ENCODE results near the gene CACNA2D3.

The CACNA2D3 gene

DNA sequence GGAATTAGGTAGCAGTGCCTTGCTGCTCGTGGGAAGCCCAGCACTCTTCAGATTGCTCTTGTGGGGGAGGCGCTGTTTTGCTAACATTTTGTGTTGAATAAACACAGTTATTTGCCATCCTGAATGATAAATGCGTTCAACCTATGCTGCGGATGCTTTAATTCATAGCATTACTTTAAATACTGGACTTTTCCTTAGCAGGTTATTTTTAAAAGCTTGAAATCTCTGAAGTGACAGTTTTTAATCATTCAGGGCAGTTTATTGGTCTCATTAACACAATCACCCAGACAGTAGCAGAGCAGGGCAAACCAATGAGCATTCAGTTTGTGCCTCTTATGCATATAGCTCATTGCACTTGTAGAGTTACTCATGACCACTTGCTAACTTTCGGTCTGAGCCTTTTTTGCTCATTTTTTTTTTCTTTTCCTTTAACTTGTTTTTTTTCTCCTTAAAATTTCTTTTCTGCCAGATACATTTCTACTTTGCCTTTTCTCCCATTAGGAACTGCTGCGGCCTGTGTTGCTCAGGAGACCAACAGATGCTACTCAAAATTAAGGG lies 5.2 kb downstream of the CACNA2D3 start:
- DNase-seq: no peak

DNA sequence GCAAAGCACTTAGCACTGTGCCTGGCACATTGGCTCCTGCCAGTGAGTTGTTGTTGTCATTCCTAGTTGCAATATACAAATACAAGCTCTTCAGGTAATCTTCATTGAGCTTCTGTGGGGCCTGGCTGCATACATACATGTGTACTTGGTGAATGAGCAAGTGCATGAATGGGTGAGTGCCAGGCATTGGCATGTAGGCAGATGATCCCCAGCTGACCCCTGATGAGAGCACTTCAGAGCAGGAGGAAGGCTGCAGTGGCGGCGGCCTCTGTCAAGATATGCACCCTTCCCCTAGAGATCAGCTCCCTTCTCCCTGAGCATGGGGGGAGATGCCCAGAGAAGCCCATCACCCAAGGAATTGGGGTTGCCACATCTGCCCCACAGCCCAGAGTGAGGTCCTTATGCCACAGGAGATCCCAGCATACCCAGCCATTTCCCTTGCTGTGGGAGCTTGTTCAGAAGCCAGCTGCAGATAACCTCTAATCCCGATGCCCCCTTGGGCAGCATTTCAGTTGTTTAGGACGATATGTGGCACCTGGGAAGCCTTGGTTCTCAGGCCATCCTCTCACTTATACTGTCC lies 8.8 kb downstream of the CACNA2D3 start:
- DNase-seq: no peak

DNA sequence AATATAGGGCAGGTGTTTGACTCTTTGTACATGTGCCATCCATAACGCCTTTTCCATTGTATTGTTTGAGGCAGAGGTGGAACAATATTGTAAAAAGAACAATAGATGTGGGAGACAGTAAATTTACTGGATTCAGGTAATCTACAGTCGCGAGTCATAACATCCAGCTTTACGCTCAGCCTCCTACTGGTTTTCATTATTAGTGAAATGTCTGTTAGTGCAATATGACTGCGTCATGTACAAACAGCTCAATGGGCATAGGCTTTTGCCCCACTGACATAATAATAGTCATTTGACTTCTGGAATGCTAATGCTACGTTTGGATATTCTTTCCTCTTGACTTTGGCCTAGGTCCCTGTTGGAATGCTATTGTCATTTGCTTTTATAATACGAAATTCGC lies 9.5 kb downstream of the CACNA2D3 start:
- no peak for DNase-seq

DNA sequence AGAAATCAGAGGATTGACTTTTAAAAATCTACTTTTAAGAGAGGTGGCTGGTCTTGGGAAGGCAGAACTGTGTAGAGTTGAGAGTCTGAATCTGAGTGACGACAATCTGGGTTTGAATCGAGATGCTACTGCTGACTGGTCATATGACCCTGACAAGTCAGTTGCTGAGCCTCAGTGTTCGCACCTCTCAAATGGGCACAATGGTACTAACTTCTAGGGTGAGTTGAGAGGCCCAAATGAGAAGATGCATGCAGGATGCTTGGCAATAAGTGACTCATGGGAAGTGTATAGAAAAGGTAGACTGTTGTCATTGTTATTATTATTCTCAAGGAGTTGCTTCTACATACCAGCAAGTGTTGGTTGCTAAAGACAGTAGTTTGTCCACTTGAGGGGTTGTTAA lies 10.3 kb downstream of the CACNA2D3 start:
- no peak for DNase-seq

DNA sequence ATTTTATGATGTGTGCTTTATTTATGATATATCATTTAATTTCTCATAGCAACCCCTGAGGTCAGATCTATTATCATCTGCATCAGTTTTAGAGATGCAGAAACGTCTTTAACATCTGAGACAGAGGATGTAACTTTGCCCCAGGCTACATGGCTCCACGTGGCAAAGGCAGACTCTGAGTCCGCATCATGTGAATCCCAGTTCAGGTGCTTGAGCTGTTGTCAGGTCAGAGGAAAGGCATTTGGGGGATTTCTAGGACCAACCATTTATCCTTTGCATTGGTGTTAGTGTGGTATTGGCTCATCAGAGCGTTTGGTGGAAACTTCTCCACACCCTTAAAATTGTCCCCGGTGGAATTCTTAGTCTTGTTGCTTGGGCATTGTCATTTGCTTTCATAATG lies 10.8 kb downstream of the CACNA2D3 start:
- no peak for DNase-seq

DNA sequence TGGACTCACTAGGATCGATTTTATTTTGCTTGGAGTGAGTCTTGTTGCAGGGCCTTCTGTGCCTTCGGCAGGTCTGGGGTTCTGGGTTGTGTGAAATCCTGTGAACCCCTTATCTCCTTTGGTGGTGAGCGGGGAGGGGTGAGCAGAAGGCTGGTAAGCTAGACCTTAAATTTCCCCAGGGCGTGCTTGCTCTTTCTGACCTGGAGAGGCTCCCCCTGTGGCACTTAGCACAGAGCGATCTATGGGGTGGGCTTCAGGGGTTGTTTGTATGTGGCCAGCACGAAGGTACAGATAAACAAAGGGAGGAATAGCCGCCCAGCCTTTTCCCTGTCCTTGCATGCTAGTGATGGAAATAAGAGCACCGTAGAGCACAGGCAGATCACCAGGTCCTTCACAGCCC lies 11.8 kb downstream of the CACNA2D3 start:
- no peak for DNase-seq

DNA sequence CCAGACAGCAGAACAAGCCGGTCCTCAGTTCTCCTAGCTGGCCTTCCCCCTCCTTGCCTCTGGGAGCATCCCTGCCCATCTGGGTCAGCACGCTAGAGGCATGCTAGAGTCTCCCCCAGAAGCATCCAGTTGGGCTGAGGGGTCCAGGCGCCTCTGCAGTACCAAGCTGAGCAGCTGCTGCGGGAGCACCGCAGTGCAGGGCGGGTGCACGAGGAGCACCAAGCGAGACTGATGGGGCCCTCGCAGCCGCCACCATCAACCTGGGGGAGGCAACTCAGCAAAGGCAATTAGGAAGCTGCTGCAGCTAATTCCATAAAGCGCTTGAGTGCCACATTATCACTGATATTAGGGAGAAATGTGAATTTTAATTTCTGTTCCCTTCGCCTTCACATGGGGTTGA lies 12.4 kb downstream of the CACNA2D3 start:
- no peak for DNase-seq

DNA sequence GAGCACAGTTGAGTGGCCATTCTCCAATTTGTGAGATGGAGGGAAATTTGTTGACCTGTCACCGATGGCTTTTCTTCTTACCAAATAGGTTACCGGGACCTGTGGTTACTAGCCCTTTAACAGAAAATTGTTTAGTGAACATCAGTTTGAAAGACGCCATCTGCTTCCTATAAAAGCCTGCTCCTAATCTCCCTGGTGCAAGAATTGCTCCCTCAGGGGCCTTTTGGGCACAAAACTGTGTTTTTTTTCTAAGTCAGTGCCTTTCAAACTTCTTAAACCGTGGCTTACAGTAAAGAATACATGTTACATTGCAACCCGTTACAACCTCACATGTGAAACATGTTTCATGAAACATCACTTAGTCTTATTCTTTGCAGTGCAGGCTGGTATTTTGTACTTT lies 15.0 kb downstream of the CACNA2D3 start:
- no peak for DNase-seq

DNA sequence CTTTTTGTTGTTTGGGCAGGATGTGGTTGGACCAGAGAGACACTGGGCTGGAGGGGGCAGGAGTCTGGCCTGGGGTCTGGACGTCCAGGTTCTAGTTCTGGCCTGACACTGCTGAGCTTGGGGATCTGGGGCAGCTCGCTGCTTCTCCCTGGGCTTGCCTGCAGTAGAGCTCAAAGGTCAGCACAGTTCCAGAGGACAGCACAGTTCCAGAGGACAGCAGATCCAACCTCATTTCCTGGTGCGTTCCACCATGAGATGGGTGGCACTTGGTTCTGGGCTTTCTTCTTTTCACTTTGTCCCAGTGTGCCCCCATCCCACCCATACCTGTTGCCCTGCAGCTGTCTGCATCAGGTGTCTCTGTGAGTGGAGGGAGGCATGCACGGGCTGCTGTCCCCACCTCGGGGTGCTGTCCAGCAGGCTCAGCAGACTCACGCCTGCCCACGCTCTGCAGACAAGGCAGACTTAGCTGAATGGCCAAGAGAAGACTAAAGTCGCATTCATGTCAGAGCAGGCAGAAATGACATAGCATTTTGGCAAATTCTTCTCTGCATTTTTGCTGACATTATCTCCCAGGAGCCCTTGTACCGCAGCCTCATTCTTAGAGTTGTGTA lies 16.7 kb downstream of the CACNA2D3 start:
- DNase-seq: no peak

DNA sequence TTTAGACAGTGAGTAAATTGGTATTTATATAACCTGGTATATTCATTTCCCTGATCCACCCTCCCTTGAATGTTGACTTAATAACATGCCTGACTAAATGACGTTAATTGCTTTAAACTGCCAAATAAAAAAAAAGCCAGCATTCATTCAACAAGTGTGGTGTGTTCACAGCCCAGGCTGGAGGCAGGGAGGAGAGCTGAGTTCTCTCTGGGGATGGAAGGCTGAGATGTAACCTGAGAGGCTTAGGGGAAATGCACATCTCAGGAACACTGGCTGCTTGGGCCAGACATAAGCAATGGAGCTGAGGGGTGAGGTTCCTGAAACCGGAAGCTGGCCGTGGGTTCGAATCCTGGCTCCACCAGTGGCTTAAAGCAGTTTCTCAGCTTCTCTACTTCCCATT lies 17.3 kb downstream of the CACNA2D3 start:
- DNase-seq: no peak

DNA sequence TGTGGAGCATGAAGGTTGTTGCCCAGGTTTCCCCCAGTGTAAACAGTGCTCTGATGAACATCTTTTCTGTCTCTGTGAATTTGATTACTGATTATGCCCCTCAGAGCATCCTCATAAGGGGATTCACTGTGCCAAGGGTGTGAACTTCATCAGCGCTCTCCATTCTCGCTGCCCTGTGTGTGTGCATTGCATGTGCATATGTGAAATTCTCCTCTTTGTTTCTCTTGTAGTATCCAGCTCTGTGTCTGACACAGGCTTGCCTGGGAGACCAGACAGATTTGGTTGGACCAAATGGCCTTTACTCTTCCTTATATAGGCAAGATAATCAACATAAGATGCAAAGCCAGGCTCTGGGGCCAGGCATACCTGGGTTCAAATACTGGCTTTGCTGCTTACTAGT lies 21.9 kb downstream of the CACNA2D3 start:
- DNase-seq: no peak

DNA sequence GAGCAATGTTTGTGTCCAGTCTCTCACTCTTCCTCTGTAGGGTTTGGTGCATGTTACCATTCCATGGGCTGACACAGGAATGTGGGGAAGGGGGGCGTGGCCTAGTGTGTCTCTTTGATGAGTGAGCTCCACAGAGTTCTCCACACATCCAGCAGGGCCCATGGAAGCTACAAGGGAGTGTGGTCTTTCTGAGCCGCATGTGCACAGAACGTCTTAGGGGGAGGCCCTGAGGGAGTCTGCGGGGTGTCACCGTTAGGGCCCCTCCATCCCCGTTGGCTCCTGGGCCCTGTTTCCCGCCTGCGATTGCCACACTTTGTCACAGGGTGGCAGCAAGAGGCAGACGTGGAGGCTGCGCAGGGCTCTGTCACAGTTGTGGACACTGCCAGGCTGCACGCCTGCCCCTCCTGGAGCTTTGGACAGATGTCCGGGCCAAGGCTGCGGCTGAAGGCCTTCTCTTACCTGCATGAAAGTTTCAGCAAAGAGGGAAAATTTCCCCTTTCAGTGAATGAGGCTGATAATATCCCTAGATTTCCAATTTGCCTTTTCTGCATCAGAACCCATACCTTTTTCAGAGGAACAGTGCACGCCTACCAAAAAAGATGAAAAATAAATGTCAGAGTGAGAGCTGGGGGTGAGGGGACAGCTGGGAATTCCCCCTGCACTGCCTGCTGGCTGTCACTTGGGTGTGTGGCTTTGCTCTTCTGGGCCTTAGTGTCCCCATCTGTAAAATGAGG lies 24.3 kb downstream of the CACNA2D3 start:
- DNase-seq: no peak

DNA sequence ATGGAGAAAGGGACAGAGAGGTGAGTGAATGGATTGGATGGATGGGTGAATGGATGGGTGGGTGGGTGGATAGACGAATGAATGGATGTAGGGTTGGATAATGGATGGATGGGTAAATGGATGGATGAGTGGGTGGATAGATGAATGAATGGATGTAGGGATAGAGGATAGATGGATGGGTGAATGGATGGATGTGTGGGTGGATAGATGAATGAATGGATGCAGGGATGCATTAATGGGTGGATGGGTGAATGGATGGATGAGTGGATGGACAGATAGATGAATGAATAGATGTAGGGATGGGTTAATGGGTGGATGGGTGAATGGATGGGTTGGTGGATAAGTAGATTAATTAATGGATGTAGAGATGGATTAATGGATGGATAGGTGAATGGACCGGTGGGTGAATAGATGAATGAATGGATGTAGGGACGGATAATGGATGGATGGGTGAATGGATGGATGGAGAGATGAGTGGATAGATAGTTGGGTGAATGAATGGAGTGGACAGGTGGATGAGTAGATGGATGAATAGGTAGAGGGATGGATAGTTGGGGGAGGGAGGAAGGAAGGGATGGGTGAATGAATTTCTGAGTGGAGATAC lies 28.6 kb downstream of the CACNA2D3 start:
- no peak for DNase-seq

DNA sequence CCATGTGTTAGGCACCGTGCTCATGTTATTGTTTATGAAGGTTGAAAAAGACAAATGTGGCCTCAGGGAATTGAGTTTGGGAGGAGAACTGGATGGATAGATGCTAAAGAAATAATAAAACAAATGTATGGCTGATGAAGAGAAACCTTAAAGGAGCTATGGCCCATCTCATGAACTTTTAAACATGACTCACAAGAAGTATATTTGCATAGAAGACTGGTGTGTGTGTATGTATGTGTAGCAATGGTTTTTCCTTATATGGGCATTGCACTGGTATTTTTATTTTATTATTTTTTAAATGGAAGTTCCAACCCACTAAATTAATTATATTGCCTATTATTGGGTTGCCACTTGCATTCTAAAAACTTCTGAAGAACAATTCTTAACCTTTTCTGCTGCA lies 31.1 kb downstream of the CACNA2D3 start:
- no peak for DNase-seq

DNA sequence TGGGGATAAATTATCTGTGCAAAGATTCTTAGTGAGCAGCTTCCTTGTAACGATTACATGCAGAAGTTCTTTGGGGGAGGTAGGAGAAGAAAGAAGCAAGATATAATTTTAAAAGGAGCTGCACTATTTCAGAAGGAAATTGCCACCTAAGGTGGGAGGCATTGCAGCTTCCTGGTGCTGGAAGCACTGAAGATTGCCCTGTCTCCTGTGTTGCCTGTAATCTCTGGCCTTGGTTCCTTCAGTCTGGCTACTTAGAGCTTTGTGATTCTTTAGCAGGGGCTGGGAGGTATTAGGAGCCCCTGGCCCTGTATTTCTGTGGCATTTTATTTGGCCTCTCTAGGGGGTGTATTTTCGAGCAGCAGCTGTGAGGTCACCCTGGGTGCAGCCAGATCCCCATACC lies 35.5 kb downstream of the CACNA2D3 start:
- DNase-seq: no peak

DNA sequence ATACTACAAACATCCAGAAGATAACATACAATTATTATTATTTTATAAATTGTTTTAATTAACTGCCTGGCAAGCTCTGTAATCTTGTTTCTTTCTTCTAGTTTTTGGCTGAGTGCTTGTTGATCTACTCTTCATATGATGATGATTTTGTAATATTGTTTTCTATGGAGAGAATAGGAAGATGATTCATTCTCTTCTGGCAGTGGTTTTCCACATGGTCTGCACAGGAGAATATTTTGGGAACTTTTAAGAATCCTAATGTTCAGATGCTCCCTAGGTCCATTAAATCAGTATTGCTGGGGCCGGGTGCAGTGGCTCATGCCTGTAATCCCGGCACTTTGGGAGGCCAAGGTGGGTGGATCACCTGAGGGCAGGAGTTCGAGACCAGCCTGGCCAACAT lies 37.6 kb downstream of the CACNA2D3 start:
- no peak for DNase-seq

DNA sequence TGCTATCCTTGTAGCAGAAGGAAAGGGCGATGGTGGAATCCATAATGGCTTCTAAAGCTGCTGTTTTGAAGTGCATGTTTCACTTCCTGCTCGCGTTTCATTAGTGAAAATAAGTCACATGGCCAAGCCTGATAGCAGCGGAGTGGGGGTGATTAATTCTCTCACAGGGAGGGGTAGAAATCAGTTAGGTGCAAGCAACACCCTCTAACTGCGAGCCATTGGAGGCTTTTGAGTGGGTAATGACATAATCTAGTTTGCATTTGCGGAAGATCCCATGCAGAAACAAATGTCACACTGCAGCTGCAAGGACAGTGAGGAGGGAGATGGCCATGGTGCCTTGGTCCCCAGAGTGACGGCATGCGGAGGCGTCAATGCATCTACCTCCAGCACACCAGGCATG lies 41.1 kb downstream of the CACNA2D3 start:
- DNase-seq: no peak

DNA sequence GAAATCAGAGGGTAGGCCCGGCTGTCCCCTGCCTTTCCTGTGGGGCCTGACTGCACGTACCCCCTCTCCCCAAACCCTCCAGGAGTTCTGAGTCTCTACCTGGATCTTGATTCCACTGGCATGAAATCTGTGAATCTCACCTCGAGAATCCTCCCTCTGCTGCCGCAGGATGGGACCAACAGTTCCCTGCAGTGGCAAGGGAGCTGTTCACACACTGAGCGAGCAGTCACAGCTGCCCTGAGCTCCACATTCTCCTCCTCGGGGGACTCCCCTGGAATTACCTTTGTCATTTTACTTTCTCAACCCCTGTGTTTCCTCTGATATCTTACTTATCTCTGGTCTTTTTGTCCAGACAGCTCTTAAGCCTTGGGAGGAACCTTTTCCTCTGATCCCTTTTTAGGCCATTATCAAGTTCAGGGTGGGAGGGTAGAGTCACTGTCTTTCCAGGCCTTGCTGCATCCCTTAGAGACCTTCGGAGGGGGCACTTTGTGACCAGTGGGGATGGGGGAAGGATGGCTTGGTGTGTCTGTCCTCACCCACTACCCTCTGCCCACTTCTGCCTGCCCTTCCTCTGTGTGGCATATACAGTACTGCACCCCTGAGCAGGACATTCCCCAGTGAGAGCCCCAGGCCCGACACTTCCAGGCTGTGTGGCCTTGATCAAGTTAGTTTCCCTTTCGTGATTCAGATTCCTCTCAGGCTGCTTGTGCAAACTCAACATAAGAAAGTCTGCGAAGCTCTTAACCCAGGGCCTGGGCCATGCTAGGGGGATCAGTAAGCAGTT lies 42.0 kb downstream of the CACNA2D3 start:
- DNase-seq: no peak

DNA sequence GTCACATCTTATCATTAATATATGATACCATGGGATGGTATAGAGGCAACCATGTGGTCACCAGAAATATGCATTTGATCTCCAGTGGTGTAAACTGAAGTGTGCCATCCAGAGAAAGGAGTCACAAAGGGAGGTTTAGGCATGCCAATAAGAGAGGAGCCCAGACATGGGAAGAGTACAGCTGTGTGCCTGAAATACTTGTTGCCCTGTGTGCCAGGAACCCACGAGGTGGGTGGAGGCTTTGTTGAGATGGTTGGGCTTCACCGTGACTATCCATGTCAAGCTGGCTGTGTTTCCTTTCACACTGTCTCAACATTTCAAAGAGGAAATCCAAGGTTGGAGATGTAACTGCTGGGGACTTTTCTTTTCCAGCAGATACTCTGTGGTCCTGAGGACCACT lies 43.5 kb downstream of the CACNA2D3 start:
- no peak for DNase-seq

DNA sequence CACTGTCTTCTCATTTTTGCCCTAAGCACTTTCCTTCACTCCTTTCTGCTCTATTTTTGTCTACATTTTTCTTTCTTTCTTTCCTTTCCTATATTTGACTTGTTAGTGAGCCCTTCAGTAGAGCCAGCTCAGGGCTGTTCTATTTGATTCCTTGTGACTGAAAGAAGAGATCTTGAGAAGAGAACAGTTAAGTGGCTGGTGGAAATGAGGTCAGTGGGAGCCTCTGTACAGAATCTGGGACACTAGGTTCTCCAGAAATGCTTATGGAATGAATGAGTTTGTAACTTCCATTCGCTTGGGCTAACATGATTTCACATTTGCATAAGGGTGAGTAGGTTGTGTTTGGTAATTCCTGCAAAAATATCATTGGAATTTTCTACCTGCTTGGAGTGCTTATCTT lies 45.6 kb downstream of the CACNA2D3 start:
- no peak for DNase-seq

DNA sequence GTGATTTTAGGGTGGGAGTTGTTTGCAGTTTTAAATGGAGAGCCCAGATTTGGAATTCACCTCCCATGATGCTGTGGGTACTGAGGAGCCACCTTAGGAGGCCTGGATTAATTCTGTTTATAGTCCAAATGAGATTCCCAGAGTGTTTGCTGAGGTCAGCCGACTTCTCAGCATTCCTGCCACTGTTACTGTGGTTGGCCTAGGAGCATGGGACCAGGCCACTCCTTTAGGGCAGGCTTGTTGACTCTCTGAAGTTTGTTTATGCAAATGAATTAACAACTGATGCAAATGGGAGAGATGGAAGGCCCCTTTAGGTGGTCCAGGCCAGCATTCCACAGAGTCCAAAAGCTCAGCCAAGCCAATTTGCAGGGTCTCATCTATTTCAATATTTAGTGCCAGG lies 46.1 kb downstream of the CACNA2D3 start:
- no peak for DNase-seq

DNA sequence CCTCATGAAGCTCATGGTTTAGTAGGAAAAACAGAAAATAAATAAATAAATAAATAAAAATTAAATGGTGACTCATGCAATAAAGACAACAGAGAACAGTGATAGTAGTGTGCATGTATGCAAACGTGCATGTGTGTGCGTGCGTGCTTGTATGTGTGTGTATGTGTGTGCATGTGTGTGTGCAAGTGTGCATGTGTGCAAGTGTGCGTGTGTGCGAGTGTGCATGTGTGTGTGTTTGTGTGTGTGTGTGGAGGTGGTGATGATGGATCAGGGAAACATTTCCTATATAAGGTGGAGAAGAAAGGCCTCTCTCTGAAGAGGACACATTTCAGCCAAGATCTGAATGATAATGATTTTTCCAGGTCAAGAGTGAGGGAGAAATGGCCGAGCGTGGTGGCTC lies 47.2 kb downstream of the CACNA2D3 start:
- no peak for DNase-seq

DNA sequence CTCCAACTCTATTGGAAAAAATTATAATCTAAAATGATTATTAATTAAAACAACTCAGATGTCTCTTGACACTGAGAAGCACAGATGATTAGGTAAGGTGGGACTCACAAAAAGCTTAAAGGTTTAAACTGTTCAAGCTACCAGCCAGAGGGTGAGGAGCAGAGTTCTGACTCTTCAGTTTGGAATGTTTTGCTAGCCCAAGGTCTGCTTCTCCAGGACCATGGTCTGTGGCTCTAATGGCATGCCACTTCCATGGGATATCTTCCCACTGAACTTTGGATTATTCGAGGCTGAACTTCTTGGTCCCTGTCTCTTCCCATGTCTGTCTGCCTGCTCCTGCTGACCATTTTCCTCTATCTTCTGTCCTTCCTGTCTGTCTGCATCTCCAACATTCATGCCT lies 49.2 kb downstream of the CACNA2D3 start:
- DNase-seq: no peak
